ENCODE data around the gene SLC39A7.

Gene SLC39A7, protein sequence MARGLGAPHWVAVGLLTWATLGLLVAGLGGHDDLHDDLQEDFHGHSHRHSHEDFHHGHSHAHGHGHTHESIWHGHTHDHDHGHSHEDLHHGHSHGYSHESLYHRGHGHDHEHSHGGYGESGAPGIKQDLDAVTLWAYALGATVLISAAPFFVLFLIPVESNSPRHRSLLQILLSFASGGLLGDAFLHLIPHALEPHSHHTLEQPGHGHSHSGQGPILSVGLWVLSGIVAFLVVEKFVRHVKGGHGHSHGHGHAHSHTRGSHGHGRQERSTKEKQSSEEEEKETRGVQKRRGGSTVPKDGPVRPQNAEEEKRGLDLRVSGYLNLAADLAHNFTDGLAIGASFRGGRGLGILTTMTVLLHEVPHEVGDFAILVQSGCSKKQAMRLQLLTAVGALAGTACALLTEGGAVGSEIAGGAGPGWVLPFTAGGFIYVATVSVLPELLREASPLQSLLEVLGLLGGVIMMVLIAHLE

GRCh38 chr6:33200219-33201146 is at the start of gene SLC39A7, which contains the start of gene RXRB:
SLC39A7 (plus strand) TSS chr6:33200867; CDS start chr6:33201246, 379 bp downstream.
RXRB (minus strand) TSS chr6:33200665; CDS start chr6:33200476, 189 bp downstream.
- DNase-seq (ENCODE audit: low read depth): peak; percentile 99

DNA sequence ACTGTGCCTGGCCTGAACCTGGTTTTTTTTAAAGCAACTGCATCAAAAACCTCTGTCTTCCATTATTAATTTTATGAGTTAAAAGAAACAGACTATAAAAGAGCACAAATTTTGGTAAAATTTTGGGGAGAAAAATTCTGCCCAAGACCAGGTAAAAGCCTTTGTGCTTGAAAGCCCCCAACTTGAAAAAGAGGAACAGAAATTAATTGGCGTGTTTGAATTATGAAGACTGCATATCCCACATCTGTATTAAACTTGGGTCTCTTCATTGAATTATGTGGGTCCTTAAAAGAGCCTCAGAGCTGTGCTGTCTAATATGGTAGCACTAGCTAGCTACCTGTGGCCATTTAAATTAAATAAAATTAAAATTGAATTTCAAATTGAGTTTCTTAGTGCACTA is 49.6 kb upstream of the SLC39A7 start:
- DNase-seq (ENCODE audit: low read depth): no peak

DNA sequence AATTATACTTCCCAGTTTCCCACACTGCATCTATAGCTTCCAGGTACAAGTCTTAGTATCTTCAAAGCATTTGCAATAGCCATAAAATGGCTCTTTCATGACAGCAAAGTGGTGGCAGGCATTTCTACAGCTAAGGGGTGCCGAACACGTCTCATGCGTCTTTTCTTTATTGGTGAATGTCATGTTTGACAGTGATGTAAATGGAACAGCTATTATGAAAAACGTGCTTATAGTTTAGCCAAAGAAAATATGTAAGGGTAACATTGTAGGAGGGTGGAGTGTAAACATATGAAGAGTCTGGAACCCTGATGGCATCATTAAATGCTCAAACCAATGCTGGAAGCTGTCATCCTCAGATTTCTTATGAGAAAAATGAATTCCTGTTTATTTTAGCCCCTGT is 46.3 kb upstream of the SLC39A7 start:
- DNase-seq (ENCODE audit: low read depth): no peak

- no peak for DNase-seq (ENCODE audit: low read depth)
These were observed 44.1 kb upstream of the SLC39A7 start for GRCh38 chr6:33156561-33156960.

DNA sequence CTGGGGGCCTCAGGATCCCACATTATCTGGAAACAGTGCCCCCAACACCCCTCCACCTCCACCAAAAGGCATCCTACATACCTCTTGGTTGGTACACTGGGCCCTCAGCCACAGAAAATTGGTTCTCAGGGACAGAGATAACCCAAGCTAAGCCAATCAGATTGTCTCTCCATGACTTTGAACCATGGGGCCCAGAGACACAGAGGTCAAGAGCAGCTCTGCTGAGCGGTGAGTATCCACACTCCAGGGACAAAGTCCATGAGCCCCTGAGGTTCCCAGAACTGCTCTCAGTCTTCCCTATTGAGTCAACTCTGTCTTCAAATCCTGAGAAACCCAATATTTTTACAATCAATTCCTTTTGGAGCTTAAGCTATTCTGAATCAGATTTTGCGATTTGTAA is 43.7 kb upstream of the SLC39A7 start:
- no peak for DNase-seq (ENCODE audit: low read depth)

GRCh38 chr6:33160096-33160495 is 40.6 kb upstream of the SLC39A7 start:
- no peak for DNase-seq (ENCODE audit: low read depth)

GRCh38 chr6:33160728-33161344 is 39.8 kb upstream of the SLC39A7 start:
- no peak for DNase-seq (ENCODE audit: low read depth)

- peak; percentile 71 for DNase-seq (ENCODE audit: low read depth)
These were observed 39.0 kb upstream of the SLC39A7 start for GRCh38 chr6:33161354-33162331.

DNA sequence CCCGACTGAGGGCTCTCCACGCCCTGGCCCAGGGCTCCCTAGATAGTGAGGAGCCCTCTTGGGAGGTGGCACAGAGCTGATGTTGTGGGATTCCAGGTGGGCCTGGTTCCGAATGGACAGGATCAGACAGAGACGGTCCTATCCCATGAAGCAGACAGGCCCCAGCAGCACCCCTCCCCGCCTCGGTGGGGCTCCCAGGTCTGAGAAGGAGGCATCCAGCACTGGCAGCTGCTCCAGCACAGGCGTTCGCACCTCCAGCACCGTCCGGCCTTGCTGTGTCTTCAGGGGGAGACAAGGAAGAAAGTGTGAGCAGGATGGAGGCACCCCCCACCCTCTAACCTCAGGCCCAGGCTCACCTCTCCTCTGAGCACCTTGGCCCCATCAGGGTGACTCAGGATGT is 37.1 kb upstream of the SLC39A7 start:
- DNase-seq (ENCODE audit: low read depth): no peak

GRCh38 chr6:33164176-33164575 is 36.5 kb upstream of the SLC39A7 start:
- no peak for DNase-seq (ENCODE audit: low read depth)

DNA sequence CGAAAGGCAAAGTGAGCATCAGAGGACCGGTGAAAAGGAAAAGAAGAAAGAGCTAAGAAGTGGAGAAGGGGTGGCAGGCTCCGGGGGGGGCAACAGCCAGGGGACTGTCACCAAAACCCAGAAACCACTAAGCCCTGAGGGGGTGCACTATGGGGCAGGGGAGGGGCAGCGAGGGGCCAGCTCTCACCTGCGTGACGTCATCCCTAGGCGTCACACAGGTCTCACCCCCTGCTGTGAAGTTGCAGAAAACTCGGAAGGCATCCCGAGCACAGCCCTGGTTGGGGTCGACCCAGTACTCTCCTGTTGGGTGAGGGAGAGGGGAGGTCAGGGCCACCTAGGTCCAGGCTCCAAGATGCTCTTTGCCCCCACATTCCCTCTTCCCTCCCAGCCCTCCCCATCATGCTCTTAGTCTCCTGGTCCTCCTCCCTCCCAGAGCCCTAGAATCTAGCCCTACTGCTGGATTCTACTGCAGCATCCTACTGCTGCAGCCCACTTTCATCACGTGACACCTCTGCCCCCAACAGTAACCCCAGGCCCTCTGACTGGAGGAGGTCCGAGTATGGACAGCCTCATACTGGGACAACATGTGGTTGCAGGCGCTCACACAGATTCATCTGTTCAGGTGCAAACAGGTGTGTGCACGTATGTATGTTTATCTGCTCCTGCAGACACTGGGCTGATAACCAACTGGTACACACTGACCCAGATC is 35.8 kb upstream of the SLC39A7 start:
- no peak for DNase-seq (ENCODE audit: low read depth)

DNA sequence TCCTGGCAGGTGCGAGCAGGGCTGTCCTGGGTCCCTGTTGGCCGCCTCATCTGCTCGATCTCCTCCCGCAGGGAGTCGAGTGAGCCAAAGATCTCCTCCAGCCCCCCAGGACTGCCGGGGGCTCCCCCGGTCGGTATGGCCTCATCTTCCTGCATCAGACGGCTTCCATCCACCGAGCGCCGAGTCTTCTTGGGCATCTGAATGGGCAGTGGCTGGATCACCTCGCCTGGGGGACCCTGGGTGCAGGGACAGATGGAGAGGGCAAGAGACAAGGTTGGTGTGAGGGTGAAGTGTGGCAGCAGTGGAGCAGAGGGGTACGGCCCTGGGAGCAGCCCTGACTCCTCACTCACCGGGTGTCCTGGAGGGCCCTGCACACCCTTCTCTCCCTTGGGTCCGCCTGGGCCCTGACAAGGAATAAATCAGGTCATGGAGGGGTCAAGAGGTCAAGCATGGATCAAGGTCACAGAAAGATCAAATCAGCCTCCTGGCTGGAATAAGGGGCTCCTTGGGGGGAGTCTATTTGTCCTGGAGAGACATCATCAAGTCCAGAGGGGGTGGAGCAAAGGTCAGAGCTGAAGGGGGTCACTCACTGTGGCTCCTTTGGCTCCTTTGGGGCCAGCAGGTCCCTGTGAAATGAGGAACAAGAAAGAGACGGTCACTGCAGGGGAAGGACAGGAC is 34.9 kb upstream of the SLC39A7 start:
- no peak for DNase-seq (ENCODE audit: low read depth)

DNA sequence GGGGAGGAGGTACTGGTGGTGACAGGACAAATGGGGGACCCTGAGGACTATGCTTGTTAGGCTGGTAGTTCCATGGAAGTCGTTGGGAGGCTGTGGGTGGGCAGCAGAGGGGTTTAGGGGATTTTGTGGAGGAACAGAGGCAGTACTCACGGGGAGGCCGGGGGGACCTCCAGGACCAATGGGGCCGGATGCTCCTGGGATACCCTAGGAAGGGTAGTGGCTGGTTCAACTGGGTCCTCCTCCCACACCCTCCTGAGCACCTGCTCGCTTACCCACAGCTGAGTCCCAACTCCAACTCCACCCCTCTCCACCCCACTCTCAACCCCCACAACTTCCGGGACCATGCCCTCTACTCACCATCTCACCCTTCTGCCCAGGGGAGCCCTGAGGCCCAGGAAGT is 34.3 kb upstream of the SLC39A7 start:
- no peak for DNase-seq (ENCODE audit: low read depth)

DNA sequence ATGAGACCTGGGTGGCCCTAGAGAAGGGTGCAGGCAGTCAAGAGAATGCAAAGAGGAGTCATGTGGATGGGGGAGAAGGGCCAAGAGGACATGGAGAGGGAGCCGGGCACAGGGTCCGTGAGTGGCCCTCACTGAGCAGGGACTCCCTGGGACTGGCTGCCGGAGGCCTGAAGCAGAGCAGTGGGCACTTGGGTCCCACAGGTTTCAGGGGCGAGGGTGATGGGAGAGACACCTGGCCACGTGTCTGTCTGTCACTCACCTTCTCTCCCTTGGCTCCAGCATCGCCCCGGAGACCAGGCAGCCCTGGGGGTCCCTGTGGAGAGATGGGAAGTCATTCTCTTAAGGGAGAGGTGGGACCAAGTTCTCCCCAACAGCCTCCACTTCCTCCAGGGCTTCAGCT is 33.9 kb upstream of the SLC39A7 start:
- no peak for DNase-seq (ENCODE audit: low read depth)

GRCh38 chr6:33167374-33168283 is 33.0 kb upstream of the SLC39A7 start:
- no peak for DNase-seq (ENCODE audit: low read depth)

DNA sequence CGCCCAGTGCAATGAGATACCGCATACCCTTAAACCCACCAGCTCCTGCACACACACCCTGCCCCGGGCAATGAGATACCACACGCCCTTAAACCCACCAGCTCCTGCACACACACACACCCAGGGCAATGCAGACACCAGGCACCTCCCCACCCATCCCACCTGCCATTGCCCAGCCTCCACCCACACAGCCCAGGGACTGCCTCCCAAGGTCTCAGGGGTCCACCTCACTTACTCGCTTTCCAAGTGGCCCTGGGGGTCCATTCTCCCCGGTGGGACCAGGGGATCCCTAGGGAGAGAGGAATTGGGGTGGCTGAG is 32.4 kb upstream of the SLC39A7 start:
- no peak for DNase-seq (ENCODE audit: low read depth)

- no peak for DNase-seq (ENCODE audit: low read depth)
These were observed 32.0 kb upstream of the SLC39A7 start for GRCh38 chr6:33168639-33169038.

- DNase-seq (ENCODE audit: low read depth): no peak
These were observed 31.1 kb upstream of the SLC39A7 start for GRCh38 chr6:33169291-33170175.

All from activated T-helper 9 cell treated with anti-CD3 and anti-CD28 coated beads, Interleukin-2, amount 50 U/mL, for 16 hours (primary cell).